B cell (primary cell): ENCODE results near the gene SCAMP5. TPM values are rescaled to one million over a fixed set of nuclear protein-coding genes. Genes with fewer than 3 reads are reported as not detected.

Experiments used
- ATAC-seq: fragments of 200-7000 bp; cut with Tn5 transposase; one replicate; pipeline ENCODE4 v1.10.0; 2021; ENCODE audit warnings: low read depth, mild to moderate bottlenecking, moderate number of reproducible peaks, moderate library complexity
- CTCF ChIA-PET: fragments of 350-600 bp; sonication (Branson Sonifier 250); formaldehyde crosslinking; loops from one replicate; lab custom pipeline; 2021; ENCODE audit warnings: antibody characterized with exemption, inconsistent platforms; lab: Charles Lee
- POLR2A ChIA-PET: fragments of 350-600 bp; sonication (Branson Sonifier 250); formaldehyde crosslinking; loops from one replicate; lab custom pipeline; 2021; ENCODE audit warnings: antibody characterized with exemption; lab: Charles Lee
- DNase-seq: peaks from one replicate; pipeline ENCODE4 v3.0.0; 2013
- H2AFZ ChIP-seq: 2 replicates; pipeline ENCODE4 v1.6.1; 2012; ENCODE audit warnings: mild to moderate bottlenecking, low read depth, low read length; ENCODE audit not compliant: insufficient read depth, poor library complexity, severe bottlenecking
- H3K27ac ChIP-seq, 2 donors: 1 replicate in 1 of 2; 2 replicates in 1 of 2; pipeline ENCODE4 v1.5.1; 2012 to 2013; ENCODE audit warnings: low read length in 2 of 2, mild to moderate bottlenecking in 2 of 2, moderate library complexity in 1 of 2
- H3K27me3 ChIP-seq, 4 experiments: fragments of 200-600 bp in 1 of 4; sonication (generic) in 1 of 4; replicated peaks in 1 of 4; 1 replicate in 2 of 4; 2 replicates in 2 of 4; pipeline versions ENCODE4 v1.6.1 to v1.7.0; 2013 to 2016; ENCODE audit warnings: low read length in 3 of 4, mild to moderate bottlenecking in 2 of 4, mixed read lengths in 1 of 4, moderate library complexity in 1 of 4; ENCODE audit not compliant: insufficient read depth in 4 of 4, control insufficient read depth in 3 of 4; ENCODE audit errors: control extremely low read depth in 1 of 4
- H3K36me3 ChIP-seq, 2 experiments: replicated peaks in 1 of 2; 1 replicate in 1 of 2; 2 replicates in 1 of 2; pipeline versions ENCODE4 v1.6.1 to v1.7.1; 2013; ENCODE audit warnings: low read length in 1 of 2; ENCODE audit not compliant: insufficient read depth in 2 of 2, control insufficient read depth in 1 of 2; ENCODE audit errors: control extremely low read depth in 1 of 2, extremely low read depth in 1 of 2
- H3K4me1 ChIP-seq, 2 donors: fragments of 200-600 bp in 1 of 2; sonication (generic) in 1 of 2; 1 replicate in 1 of 2; 2 replicates in 1 of 2; pipeline versions ENCODE4 v1.5.1 to v1.6.1; 2013 to 2017; ENCODE audit warnings: low read length in 2 of 2; ENCODE audit not compliant: control insufficient read depth in 2 of 2, insufficient read depth in 2 of 2
- H3K4me2 ChIP-seq: replicated peaks from 2 replicates; pipeline ENCODE3; 2012; ENCODE audit warnings: mild to moderate bottlenecking, low read depth, low read length; ENCODE audit not compliant: poor library complexity, severe bottlenecking
- H3K4me3 ChIP-seq, 5 experiments: fragments of 200-600 bp in 1 of 5; sonication (generic) in 1 of 5; 1 replicate in 3 of 5; 2 replicates in 2 of 5; pipeline versions ENCODE4 v1.5.1 to v1.7.0; 2011 to 2016; ENCODE audit warnings: low read length in 4 of 5, mild to moderate bottlenecking in 4 of 5, low read depth in 2 of 5, control low read depth in 1 of 5, moderate library complexity in 1 of 5; ENCODE audit not compliant: insufficient read depth in 1 of 5; ENCODE audit errors: control extremely low read depth in 1 of 5, extremely low read depth in 1 of 5
- H3K79me2 ChIP-seq: fragments of 200-600 bp; sonication (generic); one replicate; pipeline ENCODE4 v1.6.0; 2016; ENCODE audit warnings: low read length; ENCODE audit not compliant: control insufficient read depth, insufficient read depth
- H3K9ac ChIP-seq: fragments of 200-600 bp; sonication (generic); 2 replicates; pipeline ENCODE4 v1.6.1; 2017; ENCODE audit warnings: mild to moderate bottlenecking, low read length, moderate library complexity
- H3K9me3 ChIP-seq, 3 donors: one replicate each; pipeline versions ENCODE4 v1.6.1 to v1.7.1; 2013; ENCODE audit warnings: low read length in 2 of 3; ENCODE audit not compliant: control insufficient read depth in 2 of 3, insufficient read depth in 1 of 3; ENCODE audit errors: control extremely low read depth in 1 of 3
- H4K20me1 ChIP-seq: 2 replicates; pipeline ENCODE4 v1.6.0; 2012; ENCODE audit warnings: mild to moderate bottlenecking, low read length; ENCODE audit not compliant: insufficient read depth, control insufficient read depth, poor library complexity, severe bottlenecking
- H3K27ac Mint-ChIP-seq: one replicate; pipeline ENCODE4 v1.8.0; 2021; ENCODE audit warnings: mixed read lengths
- H3K27me3 Mint-ChIP-seq: one replicate; pipeline ENCODE4 v1.8.0; 2021; ENCODE audit warnings: mixed read lengths
- H3K4me1 Mint-ChIP-seq: one replicate; pipeline ENCODE4 v1.8.0; 2021; ENCODE audit warnings: mixed read lengths
- H3K4me3 Mint-ChIP-seq: one replicate; pipeline ENCODE4 v1.8.0; 2021; ENCODE audit warnings: mixed read lengths
- H3K9me3 Mint-ChIP-seq: one replicate; pipeline ENCODE4 v1.8.0; 2022; ENCODE audit warnings: mixed read lengths; ENCODE audit not compliant: insufficient read depth
- EZH2 ChIP-seq: IDR thresholded peaks from 2 replicates; pipeline ENCODE4 v1.6.1; 2012; ENCODE audit warnings: borderline replicate concordance, low read depth, mild to moderate bottlenecking, moderate library complexity, low read length; ENCODE audit not compliant: insufficient read depth, poor library complexity, severe bottlenecking
- WGBS: methylation state at CpG from one replicate; pipeline ENCODE4 v1.1.5; 2013; ENCODE audit warnings: missing lambda C conversion rate; ENCODE audit not compliant: insufficient coverage; 5-methylcytosine and 5-hydroxymethylcytosine counted together
- intact Hi-C: fragments of 100-400 bp; cut with micrococcal nuclease; formaldehyde crosslinking; loops from one replicate; pipeline ENCODE4 v1.10.0; 2022
- polyA plus RNA-seq: library from polyadenylated mRNA; depleted of rRNA; stranded (reverse); fragments of >200 nt; gene quantifications from 2 replicates; pipeline ENCODE4 v1.2.3, GENCODE V29; 2012
- total RNA-seq, 2 donors: library from RNA; stranded (reverse); fragments of 120-200 nt in 1 of 2; gene quantifications; 1 replicate in 1 of 2; 2 replicates in 1 of 2; pipeline versions ENCODE4 v1.2.3 to v1.2.4, GENCODE V29; 2013 to 2022
- TF ChIP-seq, protein P1 (sequence below): fragments of 200-600 bp; IDR thresholded peaks from one replicate; pipeline ENCODE4 v1.8.0; 2022; ENCODE audit warnings: antibody characterized with exemption, mild to moderate bottlenecking

SCAMP5 gene
- total and polyA plus RNA-seq, 2 donors (not counting 1 experiment from before 2014, with no cell fraction given) = 0.59 to 3.4 TPM

DNA sequence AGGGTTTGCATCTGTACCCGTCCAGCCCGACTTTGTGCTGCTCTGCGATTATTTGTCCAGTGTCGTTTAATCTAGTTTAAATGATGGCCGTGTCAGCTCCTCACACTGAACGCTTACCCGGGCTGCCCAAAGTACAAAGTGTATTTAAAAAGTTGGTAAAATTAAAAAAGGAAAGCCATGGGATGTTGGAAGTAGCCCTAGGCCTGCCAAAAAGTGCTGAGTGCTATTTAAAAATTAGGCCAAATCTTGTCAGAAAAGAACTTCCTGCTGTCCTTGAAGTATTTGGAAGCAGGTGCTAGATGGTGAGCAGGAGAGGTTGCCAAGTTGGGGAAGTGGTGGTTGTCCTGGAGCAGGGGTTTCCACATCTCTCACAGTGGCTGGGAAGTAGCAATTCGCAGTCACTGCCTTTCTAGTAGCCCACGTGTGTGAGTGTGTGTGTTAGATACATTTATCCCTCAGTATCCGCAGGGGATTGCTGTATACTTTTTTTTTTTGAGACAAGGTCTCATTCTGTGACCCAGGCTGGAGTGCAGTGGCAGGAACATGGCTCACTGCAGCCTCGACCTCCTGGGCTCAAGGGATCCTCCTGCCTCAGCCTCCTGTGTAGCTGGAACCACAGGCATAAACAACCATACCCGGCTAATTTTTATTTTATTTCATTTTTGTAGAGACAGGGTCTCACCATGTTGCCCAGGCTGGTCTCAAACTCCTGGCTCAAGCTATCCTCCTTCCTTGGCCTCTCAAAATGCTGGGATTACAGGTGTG is 28.7 kb downstream of the SCAMP5 start:
- H2AFZ ChIP-seq = peak overlapping the region; percentile 98
- Mint-ChIP-seq H3K4me1 (peaks cover 14% of the 10 kb centered on the region), H3K9me3 (no peaks in the 10 kb centered on the region), H3K4me3 (peak overlapping the region; percentile 97), H3K27ac (peak overlapping the region; percentile 94), H3K27me3 (peaks cover 17% of the 10 kb centered on the region)
- H3K27me3 ChIP-seq = peaks cover 0 to 26% (median 10%) of the 10 kb centered on the region in 4 experiments
- ATAC-seq (no peak), DNase-seq (no peak)
- peaks cover 5 to 20% of the 10 kb centered on the region in 2 donors for H3K4me1 ChIP-seq
- H3K4me2 ChIP-seq = peak overlapping the region; percentile 87
- ChIA-PET POLR2A (interaction anchor here (0.6 to 1.8 kb wide), 6 partner anchors 20 to 715 kb away, joined by 3 to 6 read pairs (median 4); partner anchors contain the start of gene C15orf39), CTCF (interaction anchor here (0.7 to 10.4 kb wide), 12 partner anchors 10 to 658 kb away, joined by 3 to 170 read pairs (median 3); partner anchors contain the start of gene RPP25)
- TF ChIP-seq, protein P1, sequence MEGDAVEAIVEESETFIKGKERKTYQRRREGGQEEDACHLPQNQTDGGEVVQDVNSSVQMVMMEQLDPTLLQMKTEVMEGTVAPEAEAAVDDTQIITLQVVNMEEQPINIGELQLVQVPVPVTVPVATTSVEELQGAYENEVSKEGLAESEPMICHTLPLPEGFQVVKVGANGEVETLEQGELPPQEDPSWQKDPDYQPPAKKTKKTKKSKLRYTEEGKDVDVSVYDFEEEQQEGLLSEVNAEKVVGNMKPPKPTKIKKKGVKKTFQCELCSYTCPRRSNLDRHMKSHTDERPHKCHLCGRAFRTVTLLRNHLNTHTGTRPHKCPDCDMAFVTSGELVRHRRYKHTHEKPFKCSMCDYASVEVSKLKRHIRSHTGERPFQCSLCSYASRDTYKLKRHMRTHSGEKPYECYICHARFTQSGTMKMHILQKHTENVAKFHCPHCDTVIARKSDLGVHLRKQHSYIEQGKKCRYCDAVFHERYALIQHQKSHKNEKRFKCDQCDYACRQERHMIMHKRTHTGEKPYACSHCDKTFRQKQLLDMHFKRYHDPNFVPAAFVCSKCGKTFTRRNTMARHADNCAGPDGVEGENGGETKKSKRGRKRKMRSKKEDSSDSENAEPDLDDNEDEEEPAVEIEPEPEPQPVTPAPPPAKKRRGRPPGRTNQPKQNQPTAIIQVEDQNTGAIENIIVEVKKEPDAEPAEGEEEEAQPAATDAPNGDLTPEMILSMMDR = no peak
- TF ChIP-seq EZH2 = no peak
- H3K4me3 ChIP-seq = peak overlapping the region; percentile 72 to 96 (median 94)
- peaks cover 4% of the 10 kb centered on the region for H4K20me1 ChIP-seq
- H3K79me2 ChIP-seq = peaks cover 16% of the 10 kb centered on the region
- H3K9me3 ChIP-seq = peaks cover 0 to 5% (median 0%) of the 10 kb centered on the region in 3 donors
- no peaks in the 10 kb centered on the region for H3K36me3 ChIP-seq
- WGBS = 0% methylated on average over 8 of the region's 12 CpGs
- peak overlapping the region; percentile 49 to 72 for H3K27ac ChIP-seq
- intact Hi-C loops = loop anchor here (1.0 to 10.0 kb wide), 8 partner anchors 15 to 621 kb away; partner anchors contain the start of genes CLK3, COX5A, IMP3 and RPP25
- H3K9ac ChIP-seq = peak overlapping the region; percentile 95
